ENCODE measurements around the gene VTI1A. TPM values are rescaled to one million over a fixed set of nuclear protein-coding genes. Genes with fewer than 3 reads are reported as not detected.

VTI1A gene
- total RNA-seq, 2 donors from 2014 or later = 71.6 to 139 TPM

- Histone ChIP-seq H3K4me3 (no peak overlapping the region), H3K27ac (no peak overlapping the region), H3K27me3 (replicated peaks; ENCODE audit: insufficient read depth) (no peaks in the 10 kb centered on the region), H3K9me3 (no peaks in the 10 kb centered on the region), H3K4me1 (ENCODE audit: control insufficient read depth in 1 of 2, low read depth in 2 of 2) (peaks cover 5 to 14% of the 10 kb centered on the region in 2 donors), H3K36me3 (no peaks in the 10 kb centered on the region)
- no peak for DNase-seq (ENCODE audit: low spot score)
- no peak for TF ChIP-seq CTCF (IDR thresholded peaks at IDR 0.05)
- ATAC-seq (ENCODE audit: insufficient number of reproducible peaks, low FRiP score, low read depth) = no peak
Observed at GRCh38 chr10:112509558-112510291, 62.7 kb downstream of the VTI1A start.

- TF ChIP-seq CTCF (IDR thresholded peaks at IDR 0.05) = no peak
Observed at GRCh38 chr10:112510384-112510783, 63.4 kb downstream of the VTI1A start.

GRCh38 chr10:112512294-112512693 is 65.3 kb downstream of the VTI1A start:
- no peak overlapping the region for H3K27ac ChIP-seq
- ATAC-seq (ENCODE audit: insufficient number of reproducible peaks, low FRiP score, low read depth) (no peak), DNase-seq (ENCODE audit: low spot score) (no peak)
- H3K27me3 ChIP-seq (replicated peaks; ENCODE audit: insufficient read depth) = no peaks in the 10 kb centered on the region
- TF ChIP-seq CTCF (IDR thresholded peaks at IDR 0.05) = no peak
- no peak overlapping the region for H3K4me3 ChIP-seq
- H3K36me3 ChIP-seq = no peaks in the 10 kb centered on the region
- H3K4me1 ChIP-seq (ENCODE audit: control insufficient read depth in 1 of 2, low read depth in 2 of 2) = peaks cover 4 to 11% of the 10 kb centered on the region in 2 donors
- no peaks in the 10 kb centered on the region for H3K9me3 ChIP-seq

More at GRCh38 chr10:112510384-112510783, 63.4 kb downstream of the VTI1A start:
- Histone ChIP-seq H3K27me3 (replicated peaks; ENCODE audit: insufficient read depth) (no peaks in the 10 kb centered on the region), H3K36me3 (no peaks in the 10 kb centered on the region), H3K4me3 (no peak overlapping the region), H3K27ac (no peak overlapping the region), H3K9me3 (no peaks in the 10 kb centered on the region), H3K4me1 (ENCODE audit: control insufficient read depth in 1 of 2, low read depth in 2 of 2) (peaks cover 5 to 14% of the 10 kb centered on the region in 2 donors)
- DNase-seq (ENCODE audit: low spot score) (no peak), ATAC-seq (ENCODE audit: insufficient number of reproducible peaks, low FRiP score, low read depth) (no peak)

GRCh38 chr10:112515126-112515525 is 68.1 kb downstream of the VTI1A start:
- DNase-seq (ENCODE audit: low spot score) = no peak
- H3K36me3 ChIP-seq = no peaks in the 10 kb centered on the region
- no peaks in the 10 kb centered on the region for H3K4me1 ChIP-seq (ENCODE audit: control insufficient read depth in 1 of 2, low read depth in 2 of 2)
- no peak for TF ChIP-seq CTCF (IDR thresholded peaks at IDR 0.05)
- no peaks in the 10 kb centered on the region for H3K27me3 ChIP-seq (replicated peaks; ENCODE audit: insufficient read depth)
- H3K4me3 ChIP-seq = no peak overlapping the region
- H3K27ac ChIP-seq = no peak overlapping the region
- H3K9me3 ChIP-seq = no peaks in the 10 kb centered on the region
- ATAC-seq (ENCODE audit: insufficient number of reproducible peaks, low FRiP score, low read depth) = no peak

- Histone ChIP-seq H3K27ac (no peak overlapping the region), H3K4me3 (no peak overlapping the region), H3K9me3 (no peaks in the 10 kb centered on the region), H3K36me3 (no peaks in the 10 kb centered on the region), H3K4me1 (ENCODE audit: control insufficient read depth in 1 of 2, low read depth in 2 of 2) (peaks cover 0 to under 1% of the 10 kb centered on the region in 2 donors), H3K27me3 (replicated peaks; ENCODE audit: insufficient read depth) (no peaks in the 10 kb centered on the region)
- no peak for DNase-seq (ENCODE audit: low spot score)
- no peak for ATAC-seq (ENCODE audit: insufficient number of reproducible peaks, low FRiP score, low read depth)
- TF ChIP-seq CTCF (IDR thresholded peaks at IDR 0.05) = no peak
Observed at GRCh38 chr10:112515852-112516251, 68.8 kb downstream of the VTI1A start.

Measured in thoracic aorta (tissue), 2 donors.